ENCODE data around the gene CHST10. TPM values are rescaled to one million over a fixed set of nuclear protein-coding genes. Genes with fewer than 3 reads are reported as not detected.

Gene CHST10
- total and polyA plus RNA-seq, 4 donors, result 0.11 to 5.2 (median 0.99) TPM

DNA sequence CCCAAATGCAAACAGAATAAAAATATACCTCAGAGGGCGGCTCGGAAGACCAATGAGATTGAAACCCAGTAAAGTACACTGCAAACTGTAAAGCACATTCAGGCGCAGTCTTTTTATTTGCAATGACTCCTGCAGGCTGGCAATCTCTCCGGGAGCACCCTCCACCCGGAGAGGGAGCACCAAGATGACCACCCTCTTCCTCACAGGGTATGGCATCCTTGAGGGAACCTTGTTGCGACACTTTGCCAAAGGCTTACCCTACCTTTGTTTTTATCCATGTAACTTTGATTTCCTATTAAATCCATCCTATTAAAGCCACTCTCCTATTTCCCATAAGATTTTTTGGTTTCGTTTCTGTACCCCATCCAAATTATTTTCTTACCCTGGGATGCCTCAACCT, 16.2 kb downstream of the CHST10 start:
- no peak for DNase-seq (ENCODE audit: low spot score)
- TF ChIP-seq YY1 (IDR thresholded peaks at IDR 0.05) (no peak), JUND (IDR thresholded peaks at IDR 0.05) (no peak), TAF1 (conservative IDR thresholded peaks at IDR 0.05) (no peak), SP1 (IDR thresholded peaks at IDR 0.05) (no peak), FOXA1 (IDR thresholded peaks at IDR 0.05) (no peak), HNF4G (IDR thresholded peaks at IDR 0.05) (no peak), HNF4A (conservative IDR thresholded peaks at IDR 0.05) (no peak), RAD21 (IDR thresholded peaks at IDR 0.05) (no peak), NR2F2 (IDR thresholded peaks at IDR 0.05) (no peak), RXRA (IDR thresholded peaks at IDR 0.05) (no peak), FOXA2 (IDR thresholded peaks at IDR 0.05) (no peak)
- TF ChIP-seq, protein P1, sequence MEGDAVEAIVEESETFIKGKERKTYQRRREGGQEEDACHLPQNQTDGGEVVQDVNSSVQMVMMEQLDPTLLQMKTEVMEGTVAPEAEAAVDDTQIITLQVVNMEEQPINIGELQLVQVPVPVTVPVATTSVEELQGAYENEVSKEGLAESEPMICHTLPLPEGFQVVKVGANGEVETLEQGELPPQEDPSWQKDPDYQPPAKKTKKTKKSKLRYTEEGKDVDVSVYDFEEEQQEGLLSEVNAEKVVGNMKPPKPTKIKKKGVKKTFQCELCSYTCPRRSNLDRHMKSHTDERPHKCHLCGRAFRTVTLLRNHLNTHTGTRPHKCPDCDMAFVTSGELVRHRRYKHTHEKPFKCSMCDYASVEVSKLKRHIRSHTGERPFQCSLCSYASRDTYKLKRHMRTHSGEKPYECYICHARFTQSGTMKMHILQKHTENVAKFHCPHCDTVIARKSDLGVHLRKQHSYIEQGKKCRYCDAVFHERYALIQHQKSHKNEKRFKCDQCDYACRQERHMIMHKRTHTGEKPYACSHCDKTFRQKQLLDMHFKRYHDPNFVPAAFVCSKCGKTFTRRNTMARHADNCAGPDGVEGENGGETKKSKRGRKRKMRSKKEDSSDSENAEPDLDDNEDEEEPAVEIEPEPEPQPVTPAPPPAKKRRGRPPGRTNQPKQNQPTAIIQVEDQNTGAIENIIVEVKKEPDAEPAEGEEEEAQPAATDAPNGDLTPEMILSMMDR (IDR thresholded peaks at IDR 0.05; ENCODE audit: low read depth, low read length, missing input control), result no peak
- TF ChIP-seq, protein P2, sequence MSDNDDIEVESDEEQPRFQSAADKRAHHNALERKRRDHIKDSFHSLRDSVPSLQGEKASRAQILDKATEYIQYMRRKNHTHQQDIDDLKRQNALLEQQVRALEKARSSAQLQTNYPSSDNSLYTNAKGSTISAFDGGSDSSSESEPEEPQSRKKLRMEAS (IDR thresholded peaks at IDR 0.05), result no peak
- TF ChIP-seq, protein P3, sequence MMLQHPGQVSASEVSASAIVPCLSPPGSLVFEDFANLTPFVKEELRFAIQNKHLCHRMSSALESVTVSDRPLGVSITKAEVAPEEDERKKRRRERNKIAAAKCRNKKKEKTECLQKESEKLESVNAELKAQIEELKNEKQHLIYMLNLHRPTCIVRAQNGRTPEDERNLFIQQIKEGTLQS (IDR thresholded peaks at IDR 0.05), result no peak
- TF ChIP-seq, protein P4, sequence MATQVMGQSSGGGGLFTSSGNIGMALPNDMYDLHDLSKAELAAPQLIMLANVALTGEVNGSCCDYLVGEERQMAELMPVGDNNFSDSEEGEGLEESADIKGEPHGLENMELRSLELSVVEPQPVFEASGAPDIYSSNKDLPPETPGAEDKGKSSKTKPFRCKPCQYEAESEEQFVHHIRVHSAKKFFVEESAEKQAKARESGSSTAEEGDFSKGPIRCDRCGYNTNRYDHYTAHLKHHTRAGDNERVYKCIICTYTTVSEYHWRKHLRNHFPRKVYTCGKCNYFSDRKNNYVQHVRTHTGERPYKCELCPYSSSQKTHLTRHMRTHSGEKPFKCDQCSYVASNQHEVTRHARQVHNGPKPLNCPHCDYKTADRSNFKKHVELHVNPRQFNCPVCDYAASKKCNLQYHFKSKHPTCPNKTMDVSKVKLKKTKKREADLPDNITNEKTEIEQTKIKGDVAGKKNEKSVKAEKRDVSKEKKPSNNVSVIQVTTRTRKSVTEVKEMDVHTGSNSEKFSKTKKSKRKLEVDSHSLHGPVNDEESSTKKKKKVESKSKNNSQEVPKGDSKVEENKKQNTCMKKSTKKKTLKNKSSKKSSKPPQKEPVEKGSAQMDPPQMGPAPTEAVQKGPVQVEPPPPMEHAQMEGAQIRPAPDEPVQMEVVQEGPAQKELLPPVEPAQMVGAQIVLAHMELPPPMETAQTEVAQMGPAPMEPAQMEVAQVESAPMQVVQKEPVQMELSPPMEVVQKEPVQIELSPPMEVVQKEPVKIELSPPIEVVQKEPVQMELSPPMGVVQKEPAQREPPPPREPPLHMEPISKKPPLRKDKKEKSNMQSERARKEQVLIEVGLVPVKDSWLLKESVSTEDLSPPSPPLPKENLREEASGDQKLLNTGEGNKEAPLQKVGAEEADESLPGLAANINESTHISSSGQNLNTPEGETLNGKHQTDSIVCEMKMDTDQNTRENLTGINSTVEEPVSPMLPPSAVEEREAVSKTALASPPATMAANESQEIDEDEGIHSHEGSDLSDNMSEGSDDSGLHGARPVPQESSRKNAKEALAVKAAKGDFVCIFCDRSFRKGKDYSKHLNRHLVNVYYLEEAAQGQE (IDR thresholded peaks at IDR 0.05), result no peak
- TF ChIP-seq, protein P5, sequence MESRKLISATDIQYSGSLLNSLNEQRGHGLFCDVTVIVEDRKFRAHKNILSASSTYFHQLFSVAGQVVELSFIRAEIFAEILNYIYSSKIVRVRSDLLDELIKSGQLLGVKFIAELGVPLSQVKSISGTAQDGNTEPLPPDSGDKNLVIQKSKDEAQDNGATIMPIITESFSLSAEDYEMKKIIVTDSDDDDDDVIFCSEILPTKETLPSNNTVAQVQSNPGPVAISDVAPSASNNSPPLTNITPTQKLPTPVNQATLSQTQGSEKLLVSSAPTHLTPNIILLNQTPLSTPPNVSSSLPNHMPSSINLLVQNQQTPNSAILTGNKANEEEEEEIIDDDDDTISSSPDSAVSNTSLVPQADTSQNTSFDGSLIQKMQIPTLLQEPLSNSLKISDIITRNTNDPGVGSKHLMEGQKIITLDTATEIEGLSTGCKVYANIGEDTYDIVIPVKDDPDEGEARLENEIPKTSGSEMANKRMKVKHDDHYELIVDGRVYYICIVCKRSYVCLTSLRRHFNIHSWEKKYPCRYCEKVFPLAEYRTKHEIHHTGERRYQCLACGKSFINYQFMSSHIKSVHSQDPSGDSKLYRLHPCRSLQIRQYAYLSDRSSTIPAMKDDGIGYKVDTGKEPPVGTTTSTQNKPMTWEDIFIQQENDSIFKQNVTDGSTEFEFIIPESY (IDR thresholded peaks at IDR 0.05), result no peak
- H3K36me3 ChIP-seq (ENCODE audit: control insufficient read depth in 4 of 4, insufficient read depth in 3 of 4, low read depth in 1 of 4, low read length in 3 of 4), result no peaks in the 10 kb centered on the region
- H3K27ac ChIP-seq (ENCODE audit: low read depth in 1 of 2, low read length in 2 of 2), result no peak overlapping the region
- no peaks in the 10 kb centered on the region for H3K9me3 ChIP-seq (ENCODE audit: control insufficient read depth in 4 of 4, low read length in 3 of 4)
- no peaks in the 10 kb centered on the region for H3K27me3 ChIP-seq (ENCODE audit: control insufficient read depth in 4 of 4, insufficient read depth in 4 of 4, low read length in 3 of 4)
- no peaks in the 10 kb centered on the region for H3K4me1 ChIP-seq (ENCODE audit: control insufficient read depth in 4 of 4, insufficient read depth in 4 of 4, low read length in 3 of 4)
- no peak overlapping the region for H3K4me3 ChIP-seq (ENCODE audit: low read depth in 1 of 3, low read length in 3 of 3)
- WGBS, result 96% methylated on average over 7 of the region's 7 CpGs
- H3K9ac ChIP-seq (ENCODE audit: low read depth in 1 of 2, low read length in 2 of 2), result no peak overlapping the region

DNA sequence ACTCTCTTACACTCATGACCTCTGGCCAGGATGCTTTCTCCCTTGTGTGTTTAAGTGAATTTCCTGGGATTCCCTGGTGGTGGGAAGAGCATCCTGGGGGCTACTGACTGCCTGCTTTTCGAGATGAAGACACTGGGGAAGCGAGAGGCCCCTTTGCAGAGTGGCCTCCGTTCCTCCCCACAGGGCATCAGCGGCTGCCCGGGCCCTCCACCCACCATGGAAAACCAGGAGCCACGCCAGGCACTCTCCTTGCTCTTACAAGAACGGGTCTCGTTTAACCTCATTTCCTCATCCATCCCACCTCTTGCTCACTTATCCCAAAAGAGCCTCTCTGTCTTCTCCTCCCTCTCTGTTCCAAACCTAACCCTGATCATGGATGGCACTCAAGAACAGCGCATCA, 17.8 kb downstream of the CHST10 start:
- DNase-seq (ENCODE audit: low spot score), result no peak
- no peaks in the 10 kb centered on the region for H3K36me3 ChIP-seq (ENCODE audit: control insufficient read depth in 4 of 4, insufficient read depth in 3 of 4, low read depth in 1 of 4, low read length in 3 of 4)
- H3K27me3 ChIP-seq (ENCODE audit: control insufficient read depth in 4 of 4, insufficient read depth in 4 of 4, low read length in 3 of 4), result no peaks in the 10 kb centered on the region
- TF ChIP-seq NR2F2 (IDR thresholded peaks at IDR 0.05), result no peak
- no peak for TF ChIP-seq EGR1 (IDR thresholded peaks at IDR 0.05; ENCODE audit: low read depth in 2 of 2)
- no peak for TF ChIP-seq HNF4G (IDR thresholded peaks at IDR 0.05)
- no peak for TF ChIP-seq RXRA (IDR thresholded peaks at IDR 0.05)
- TF ChIP-seq TAF1 (conservative IDR thresholded peaks at IDR 0.05), result no peak
- no peak for TF ChIP-seq RAD21 (IDR thresholded peaks at IDR 0.05)
- TF ChIP-seq GABPA (IDR thresholded peaks at IDR 0.05 in 1 of 2, conservative IDR thresholded peaks at IDR 0.05 in 1 of 2), result no peak
- TF ChIP-seq, protein P1 (IDR thresholded peaks at IDR 0.05; ENCODE audit: low read depth, low read length, missing input control), result no peak
- TF ChIP-seq, protein P5 (IDR thresholded peaks at IDR 0.05), result no peak
- TF ChIP-seq HNF4A (conservative IDR thresholded peaks at IDR 0.05), result no peak
- TF ChIP-seq, protein P3 (IDR thresholded peaks at IDR 0.05), result no peak

More for the DNA sequence above, 17.8 kb downstream of the CHST10 start:
- H3K4me3 ChIP-seq (ENCODE audit: low read depth in 1 of 3, low read length in 3 of 3), result no peak overlapping the region
- no peak overlapping the region for H3K9ac ChIP-seq (ENCODE audit: low read depth in 1 of 2, low read length in 2 of 2)
- H3K27ac ChIP-seq (ENCODE audit: low read depth in 1 of 2, low read length in 2 of 2), result no peak overlapping the region
- 95% methylated on average over 9 of the region's 9 CpGs for WGBS
- H3K9me3 ChIP-seq (ENCODE audit: control insufficient read depth in 4 of 4, low read length in 3 of 4), result no peaks in the 10 kb centered on the region
- H3K4me1 ChIP-seq (ENCODE audit: control insufficient read depth in 4 of 4, insufficient read depth in 4 of 4, low read length in 3 of 4), result no peaks in the 10 kb centered on the region
